DND-41 (cell line): ENCODE results near the gene TRIM14.
"Not testable (repeated sequence)": the region's sequence is repeated elsewhere in the genome, so short reads cannot be mapped to it uniquely, and the experiment has no call there.

Experiments used
- ATAC-seq: fragments of 200-7000 bp; cut with Tn5 transposase; 3 replicates; pipeline ENCODE4 v1.9.1; 2021; ENCODE audit warnings: low read depth; ENCODE audit not compliant: insufficient read depth
- DNase-seq: peaks from one replicate; pipeline ENCODE4 v3.0.0-alpha.2; 2020
- H2AFZ ChIP-seq: 2 replicates; pipeline ENCODE4 v1.6.0; 2012; ENCODE audit warnings: low read depth, low read length
- H3K27ac ChIP-seq: 2 replicates; pipeline ENCODE4 v1.5.1; 2012; ENCODE audit warnings: low read length, inconsistent platforms
- H3K27me3 ChIP-seq: fragments of 200-600 bp; sonication (generic); 2 replicates; pipeline ENCODE4 v1.6.0; 2012; ENCODE audit warnings: low read length, mild to moderate bottlenecking, inconsistent platforms; ENCODE audit not compliant: insufficient read depth, poor library complexity
- H3K36me3 ChIP-seq: 2 replicates; pipeline ENCODE4 v1.5.1; 2012; ENCODE audit warnings: low read length, inconsistent platforms; ENCODE audit not compliant: insufficient read depth
- H3K4me1 ChIP-seq: 2 replicates; pipeline ENCODE4 v1.5.1; 2012; ENCODE audit warnings: mild to moderate bottlenecking, low read length; ENCODE audit not compliant: insufficient read depth
- H3K4me2 ChIP-seq: 2 replicates; pipeline ENCODE4 v1.6.0; 2012; ENCODE audit warnings: mild to moderate bottlenecking, moderate library complexity, low read length, inconsistent platforms; ENCODE audit not compliant: insufficient read depth
- H3K4me3 ChIP-seq, 2 experiments: fragments of 200-600 bp in 1 of 2; shearing (Covaris generic) in 1 of 2; 2 replicates each; pipeline ENCODE4 v1.5.1; 2012 to 2016; ENCODE audit warnings: inconsistent platforms in 2 of 2, low read length in 2 of 2, mild to moderate bottlenecking in 2 of 2, low read depth in 1 of 2, moderate library complexity in 1 of 2
- H3K79me2 ChIP-seq: 2 replicates; pipeline ENCODE4 v1.6.0; 2012; ENCODE audit warnings: low read length, inconsistent platforms; ENCODE audit not compliant: insufficient read depth
- H3K9ac ChIP-seq: 2 replicates; pipeline ENCODE4 v1.6.0; 2012; ENCODE audit warnings: low read depth, mild to moderate bottlenecking, inconsistent platforms, low read length, moderate library complexity
- H3K9me3 ChIP-seq: 2 replicates; pipeline ENCODE4 v1.5.1; 2012; ENCODE audit warnings: low read length, moderate library complexity, mild to moderate bottlenecking, inconsistent platforms; ENCODE audit not compliant: insufficient read depth, severe bottlenecking
- H4K20me1 ChIP-seq: 2 replicates; pipeline ENCODE4 v1.6.0; 2012; ENCODE audit warnings: low read length; ENCODE audit not compliant: insufficient read depth
- CTCF ChIP-seq: IDR thresholded peaks from 2 replicates; pipeline ENCODE4 v1.5.1; 2012; ENCODE audit warnings: borderline replicate concordance, low read length, moderate library complexity, mild to moderate bottlenecking; ENCODE audit not compliant: poor library complexity, severe bottlenecking; ENCODE audit errors: extremely low read depth
- EZH2 ChIP-seq: IDR thresholded peaks from 3 replicates; pipeline ENCODE4 v1.6.1; 2012; ENCODE audit warnings: borderline replicate concordance, low read depth, mild to moderate bottlenecking, moderate library complexity, low read length, inconsistent platforms; ENCODE audit not compliant: severe bottlenecking

The TRIM14 gene

GRCh38 chr9:98132806-98133631 lies 14.0 kb upstream of the TRIM14 start:
- Histone ChIP-seq H3K4me2 (no peak overlapping the region), H3K9ac (no peak overlapping the region), H3K4me3 (no peak overlapping the region), H3K36me3 (no peaks in the 10 kb centered on the region), H3K27me3 (no peaks in the 10 kb centered on the region), H3K4me1 (no peaks in the 10 kb centered on the region), H3K79me2 (no peaks in the 10 kb centered on the region), H2AFZ (no peak overlapping the region), H3K27ac (no peak overlapping the region), H4K20me1 (no peaks in the 10 kb centered on the region), H3K9me3 (no peaks in the 10 kb centered on the region)
- ATAC-seq = no peak
- TF ChIP-seq EZH2 (no peak), CTCF (no peak)
- DNase-seq = no peak

GRCh38 chr9:98132158-98132557 lies 13.1 kb upstream of the TRIM14 start:
- no peak overlapping the region for H3K27ac ChIP-seq
- H3K4me1 ChIP-seq = no peaks in the 10 kb centered on the region
- H3K27me3 ChIP-seq = no peaks in the 10 kb centered on the region
- no peaks in the 10 kb centered on the region for H3K79me2 ChIP-seq
- TF ChIP-seq EZH2 = no peak
- TF ChIP-seq CTCF = no peak
- H2AFZ ChIP-seq = no peak overlapping the region
- H4K20me1 ChIP-seq = no peaks in the 10 kb centered on the region
- H3K9me3 ChIP-seq = no peaks in the 10 kb centered on the region
- DNase-seq (no peak), ATAC-seq (no peak)
- H3K36me3 ChIP-seq = no peaks in the 10 kb centered on the region
- no peak overlapping the region for H3K4me3 ChIP-seq
- no peak overlapping the region for H3K9ac ChIP-seq
- no peak overlapping the region for H3K4me2 ChIP-seq

- TF ChIP-seq CTCF (no peak), EZH2 (no peak)
- no peaks in the 10 kb centered on the region for H3K9me3 ChIP-seq
- H2AFZ ChIP-seq = no peak overlapping the region
- no peaks in the 10 kb centered on the region for H3K4me1 ChIP-seq
- DNase-seq (no peak), ATAC-seq (no peak)
- no peaks in the 10 kb centered on the region for H3K79me2 ChIP-seq
- no peak overlapping the region for H3K4me3 ChIP-seq
- no peaks in the 10 kb centered on the region for H3K27me3 ChIP-seq
- no peak overlapping the region for H3K4me2 ChIP-seq
- no peaks in the 10 kb centered on the region for H4K20me1 ChIP-seq
- no peak overlapping the region for H3K27ac ChIP-seq
- no peak overlapping the region for H3K9ac ChIP-seq
- H3K36me3 ChIP-seq = no peaks in the 10 kb centered on the region
Observed at GRCh38 chr9:98130576-98131228, 11.7 kb upstream of the TRIM14 start.

- not testable (repeated sequence) for H2AFZ ChIP-seq, H3K4me2 ChIP-seq, ATAC-seq, H3K79me2 ChIP-seq, H3K4me1 ChIP-seq, DNase-seq, H3K4me3 ChIP-seq, H3K27me3 ChIP-seq, H3K9ac ChIP-seq, H4K20me1 ChIP-seq, H3K36me3 ChIP-seq, H3K9me3 ChIP-seq, H3K27ac ChIP-seq
Observed at GRCh38 chr9:98130060-98130459, 11.0 kb upstream of the TRIM14 start.
